H1 (cell line): ENCODE data around the gene RNF220. TPM values are rescaled to one million over a fixed set of nuclear protein-coding genes. Genes with fewer than 3 reads are reported as not detected.

ENCODE experiments used
- CTCF ChIA-PET: fragments of 300-600 bp; sonication (Branson Sonifier 250); formaldehyde crosslinking; loops from one replicate; lab custom pipeline; 2021; ENCODE audit not compliant: partially characterized antibody; lab: Charles Lee
- POLR2A ChIA-PET: fragments of 300-600 bp; sonication (Branson Sonifier 250); formaldehyde crosslinking; loops from one replicate; lab custom pipeline; 2021; ENCODE audit warnings: inconsistent platforms; ENCODE audit not compliant: partially characterized antibody; lab: Charles Lee
- DNase-seq, 2 experiments: peaks; one replicate each; pipeline versions ENCODE4 v3.0.0 to v3.0.0-alpha.2; 2010 to 2022; ENCODE audit warnings: low spot score in 2 of 2, low read depth in 1 of 2, mixed read lengths in 1 of 2
- FAIRE-seq: peaks from 2 replicates; lab custom pipeline; 2011; peaks lifted over from hg19 to GRCh38; lab: Jason Lieb, UNC
- H2AFZ ChIP-seq: 2 replicates; pipeline ENCODE4 v1.8.1; 2012; ENCODE audit warnings: low read length, inconsistent platforms
- H2AK5ac ChIP-seq: 2 replicates; pipeline ENCODE4 v1.6.1; 2013; ENCODE audit warnings: low read depth, low read length
- H2BK120ac ChIP-seq: replicated peaks from 2 replicates; pipeline ENCODE3; 2013; ENCODE audit warnings: low read depth, low read length, inconsistent platforms
- H2BK12ac ChIP-seq: 2 replicates; pipeline ENCODE4 v1.6.1; 2013; ENCODE audit warnings: low read depth, low read length
- H2BK15ac ChIP-seq: 2 replicates; pipeline ENCODE4 v1.6.1; 2013; ENCODE audit warnings: low read length
- H2BK20ac ChIP-seq: 2 replicates; pipeline ENCODE4 v1.6.1; 2013; ENCODE audit warnings: low read length
- H2BK5ac ChIP-seq: 2 replicates; pipeline ENCODE4 v1.6.1; 2013; ENCODE audit warnings: low read depth, low read length
- H3K14ac ChIP-seq: 2 replicates; pipeline ENCODE4 v1.6.1; 2013; ENCODE audit warnings: inconsistent platforms; ENCODE audit not compliant: insufficient read length
- H3K18ac ChIP-seq: 2 replicates; pipeline ENCODE4 v1.6.1; 2013; ENCODE audit warnings: low read length; ENCODE audit errors: extremely low read depth
- H3K23ac ChIP-seq: 2 replicates; pipeline ENCODE4 v1.6.1; 2013; ENCODE audit warnings: inconsistent platforms; ENCODE audit not compliant: insufficient read length
- H3K23me2 ChIP-seq: 2 replicates; pipeline ENCODE4 v1.6.1; 2013; ENCODE audit warnings: low read depth, low read length
- H3K27ac ChIP-seq: 2 replicates; pipeline ENCODE4 v1.6.1; 2011; ENCODE audit warnings: low read depth, low read length, inconsistent platforms
- H3K27me3 ChIP-seq, 4 experiments: replicated peaks in 1 of 4; 1 replicate in 1 of 4; 2 replicates in 3 of 4; pipeline versions ENCODE4 v1.6.1 to v1.8.1; 2011 to 2013; ENCODE audit warnings: low read length in 3 of 4, mild to moderate bottlenecking in 3 of 4, inconsistent platforms in 2 of 4, mixed read lengths in 2 of 4, moderate library complexity in 1 of 4; ENCODE audit not compliant: control insufficient read depth in 3 of 4, insufficient read depth in 3 of 4; ENCODE audit errors: extremely low read depth in 1 of 4
- H3K36me3 ChIP-seq, 4 experiments: 2 replicates each; pipeline versions ENCODE4 v1.6.1 to v1.8.1; 2011 to 2013; ENCODE audit warnings: mild to moderate bottlenecking in 4 of 4, low read length in 3 of 4, moderate library complexity in 2 of 4, control low read depth in 1 of 4, inconsistent platforms in 1 of 4; ENCODE audit not compliant: insufficient read depth in 4 of 4, control insufficient read depth in 2 of 4
- H3K4ac ChIP-seq: replicated peaks from 2 replicates; pipeline ENCODE3; 2013; ENCODE audit warnings: low read length, low read depth, mixed read lengths, inconsistent platforms; ENCODE audit not compliant: insufficient read length
- H3K4me1 ChIP-seq, 4 experiments: replicated peaks in 1 of 4; 1 replicate in 1 of 4; 2 replicates in 3 of 4; pipeline versions ENCODE4 v1.6.1 to v1.8.1; 2011 to 2013; ENCODE audit warnings: low read length in 3 of 4, inconsistent platforms in 2 of 4, mixed read lengths in 1 of 4; ENCODE audit not compliant: insufficient read depth in 4 of 4, control insufficient read depth in 3 of 4
- H3K4me2 ChIP-seq, 2 experiments: 2 replicates each; pipeline versions ENCODE4 v1.6.1 to v1.8.1; 2011 to 2013; ENCODE audit warnings: low read depth in 2 of 2, low read length in 2 of 2, control low read depth in 1 of 2, inconsistent platforms in 1 of 2, mild to moderate bottlenecking in 1 of 2; ENCODE audit not compliant: insufficient read depth in 1 of 2
- H3K4me3 ChIP-seq, 4 experiments: fragments of 200-600, 300-600 bp in 1 of 4; sonication (generic), shearing (Covaris generic), sonication (Bioruptor Twin) in 1 of 4; 2 replicates each; pipeline versions ENCODE4 v1.5.1 to v1.8.1; 2011 to 2016; ENCODE audit warnings: low read length in 4 of 4, low read depth in 3 of 4, control low read depth in 2 of 4, inconsistent platforms in 2 of 4, mild to moderate bottlenecking in 2 of 4, mixed read lengths in 1 of 4, moderate library complexity in 1 of 4; ENCODE audit not compliant: insufficient read depth in 2 of 4; ENCODE audit errors: extremely low read depth in 1 of 4
- H3K56ac ChIP-seq: replicated peaks from 2 replicates; pipeline ENCODE3; 2013; ENCODE audit warnings: low read depth, mild to moderate bottlenecking, mixed read lengths, low read length, inconsistent platforms; ENCODE audit not compliant: insufficient read length
- H3K79me1 ChIP-seq: 2 replicates; pipeline ENCODE4 v1.6.1; 2013; ENCODE audit warnings: low read depth, low read length, control low read depth
- H3K79me2 ChIP-seq, 2 experiments: 2 replicates each; pipeline versions ENCODE4 v1.6.1 to v1.8.1; 2012 to 2013; ENCODE audit warnings: low read length in 2 of 2, mild to moderate bottlenecking in 2 of 2, inconsistent platforms in 1 of 2; ENCODE audit not compliant: insufficient read depth in 2 of 2, control insufficient read depth in 1 of 2
- H3K9ac ChIP-seq, 4 experiments: replicated peaks in 1 of 4; 1 replicate in 1 of 4; 2 replicates in 3 of 4; pipeline versions ENCODE4 v1.6.1 to v1.8.1; 2011 to 2013; ENCODE audit warnings: low read depth in 3 of 4, low read length in 3 of 4, control low read depth in 2 of 4, mild to moderate bottlenecking in 2 of 4, moderate library complexity in 2 of 4, inconsistent platforms in 1 of 4; ENCODE audit errors: extremely low read depth in 1 of 4
- H3K9me3 ChIP-seq, 2 experiments: 2 replicates each; pipeline versions ENCODE4 v1.6.1 to v1.8.1; 2012 to 2013; ENCODE audit warnings: mild to moderate bottlenecking in 2 of 2, moderate library complexity in 2 of 2, control low read depth in 1 of 2, inconsistent platforms in 1 of 2, low read depth in 1 of 2, low read length in 1 of 2, mixed read lengths in 1 of 2; ENCODE audit not compliant: insufficient read depth in 2 of 2
- H4K20me1 ChIP-seq, 2 experiments: replicated peaks in 1 of 2; 2 replicates each; pipeline versions ENCODE3 to v1.8.1; 2011 to 2013; ENCODE audit warnings: inconsistent platforms in 2 of 2, low read length in 2 of 2, mild to moderate bottlenecking in 1 of 2; ENCODE audit not compliant: insufficient read depth in 2 of 2, control insufficient read depth in 1 of 2
- H4K5ac ChIP-seq: 2 replicates; pipeline ENCODE4 v1.6.1; 2013; ENCODE audit warnings: low read length, low read depth, mixed read lengths, inconsistent platforms; ENCODE audit not compliant: insufficient read length
- H4K8ac ChIP-seq: 2 replicates; pipeline ENCODE4 v1.8.0; 2013; ENCODE audit warnings: mild to moderate bottlenecking, moderate library complexity, low read length, inconsistent platforms; ENCODE audit not compliant: insufficient read depth; ENCODE audit errors: extremely low read depth
- H4K91ac ChIP-seq: replicated peaks from 2 replicates; pipeline ENCODE3; 2013; ENCODE audit warnings: low read length, mixed read lengths, inconsistent platforms; ENCODE audit not compliant: insufficient read length
- CTBP2 ChIP-seq: IDR thresholded peaks from 2 replicates; pipeline ENCODE4 v1.7.0; 2011; ENCODE audit warnings: borderline replicate concordance, mild to moderate bottlenecking, moderate library complexity, mixed read lengths, low read length; ENCODE audit not compliant: insufficient read depth, insufficient read length
- E2F6 ChIP-seq: IDR thresholded peaks from 2 replicates; pipeline ENCODE4 v1.6.1; 2012; ENCODE audit warnings: inconsistent platforms
- EGR1 ChIP-seq: IDR thresholded peaks from 2 replicates; pipeline ENCODE4 v1.6.1; 2011; ENCODE audit warnings: low read depth, low read length, borderline replicate concordance
- MAFK ChIP-seq: IDR thresholded peaks from 2 replicates; pipeline ENCODE4 v1.6.1; 2012; ENCODE audit warnings: low read depth, mild to moderate bottlenecking, improper control_type of control experiment, low read length
- POLR2AphosphoS5 ChIP-seq: IDR thresholded peaks from 2 replicates; pipeline ENCODE4 v1.6.1; 2011; ENCODE audit warnings: low read depth, low read length
- SP1 ChIP-seq: IDR thresholded peaks from 2 replicates; pipeline ENCODE4 v1.6.1; 2011; ENCODE audit warnings: low read depth, low read length
- TEAD4 ChIP-seq: IDR thresholded peaks from 2 replicates; pipeline ENCODE4 v1.6.1; 2012; ENCODE audit warnings: low read depth, low read length, inconsistent platforms, mixed read lengths
- WGBS, 2 experiments: shearing (Covaris generic) in 1 of 2; methylation state at CpG; one replicate each; pipeline versions ENCODE4 v1.1.6 to v1.1.7; 2013 to 2015; ENCODE audit warnings: low lambda C conversion rate in 2 of 2, mixed read lengths in 2 of 2, inconsistent platforms in 1 of 2, low coverage in 1 of 2, missing lambda C conversion rate in 1 of 2; ENCODE audit not compliant: insufficient replicate concordance in 2 of 2, insufficient coverage in 1 of 2, insufficient read length in 1 of 2; ENCODE audit errors: extremely low coverage in 1 of 2, missing lambda C conversion rate in 1 of 2; 5-methylcytosine and 5-hydroxymethylcytosine counted together
- polyA plus RNA-seq, 7 experiments: library from polyadenylated mRNA; depleted of rRNA in 3 of 7; stranded (reverse) in 5 of 7; unstranded in 2 of 7; fragments of >200 nt in 5 of 7; fragments of 200-250 nt in 2 of 7; gene quantifications; 1 replicate in 5 of 7; 2 replicates in 1 of 7; 4 replicates in 1 of 7; pipeline versions ENCODE4 v1.2.1 to v1.2.3, GENCODE V29; 2011 to 2013; ENCODE audit warnings: missing spikeins in 2 of 7, mixed read lengths in 2 of 7
- total RNA-seq: library from RNA; stranded (reverse); fragmentation: NEBNext Ultra II Directional; extraction: Animal tissue kit (Norgen Biotek cat#: 25700); gene quantifications from 2 replicates; pipeline ENCODE4 v1.2.1, GENCODE V29; 2021

The RNF220 gene
- total and polyA plus RNA-seq, 2 of the 8 experiments (the other 6 are each of a cell fraction or from before 2014, with no cell fraction given), result 123 to 160 TPM

DNA sequence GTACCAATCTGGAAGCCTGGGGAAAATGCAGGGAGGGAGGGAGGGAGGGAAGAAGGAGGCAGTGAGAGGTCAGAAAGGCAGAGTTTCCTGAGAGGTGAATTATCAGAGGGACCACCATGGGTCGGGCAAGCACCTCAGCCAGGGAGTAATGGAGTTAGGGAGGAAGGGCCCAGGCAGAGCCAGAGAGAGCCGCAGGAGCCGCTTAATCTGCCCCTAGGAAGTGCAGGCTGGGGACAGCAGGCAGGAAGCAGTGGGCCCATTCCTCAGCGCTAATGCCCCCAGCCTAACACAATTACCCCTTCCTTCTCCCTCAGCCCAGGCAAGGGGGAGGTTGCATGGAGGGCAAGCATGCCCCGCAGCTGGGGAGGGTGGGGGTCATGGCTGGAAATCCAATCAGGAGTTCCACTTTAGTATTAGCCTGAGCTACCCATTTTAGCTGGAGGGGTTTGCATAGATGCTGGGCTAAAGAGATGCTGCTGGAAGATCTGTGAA is 160.2 kb downstream of the RNF220 start:
- Histone ChIP-seq H3K4me2 (no peak overlapping the region), H3K4ac (no peak overlapping the region), H3K9me3 (no peaks in the 10 kb centered on the region), H2BK5ac (no peak overlapping the region), H4K20me1 (peaks cover 0 to 2% of the 10 kb centered on the region in 2 experiments), H3K36me3 (no peaks in the 10 kb centered on the region), H3K9ac (no peak overlapping the region), H3K79me2 (no peaks in the 10 kb centered on the region), H2BK15ac (no peak overlapping the region), H4K91ac (peak overlapping the region; percentile 20), H3K18ac (no peak overlapping the region), H2BK20ac (no peak overlapping the region), H3K27me3 (peaks cover 0 to 15% (median 5%) of the 10 kb centered on the region in 4 experiments; a peak in 4 of 7 replicates), H3K27ac (no peak overlapping the region), H3K4me3 (no peak overlapping the region), H2AK5ac (peak overlapping the region; percentile 89), H2AFZ (no peak overlapping the region), H4K5ac (no peak overlapping the region), H3K23ac (no peak overlapping the region), H3K79me1 (no peaks in the 10 kb centered on the region), H3K56ac (no peak overlapping the region), H4K8ac (no peak overlapping the region), H3K14ac (no peak overlapping the region), H3K4me1 (peaks cover 0 to 10% (median 3%) of the 10 kb centered on the region in 4 experiments; a peak in 5 of 7 replicates), H2BK120ac (no peak overlapping the region), H3K23me2 (no peaks in the 10 kb centered on the region), H2BK12ac (no peak overlapping the region)
- FAIRE-seq, result no peak
- DNase-seq, result no peak
- 54% methylated on average over 4 of the region's 5 CpGs; no CpG with 5 or more reads in 1 of the 2 experiments for WGBS, 2 experiments
- CTCF ChIA-PET, result interaction anchor here (0.9 to 11.1 kb wide), 6 partner anchors 11 to 250 kb away, joined by 3 to 112 read pairs (median 7); no protein-coding TSS in a partner anchor
- POLR2A ChIA-PET, result no interaction called here
- no peak for TF ChIP-seq POLR2AphosphoS5
- no peak for TF ChIP-seq EGR1
- TF ChIP-seq TEAD4, result no peak
- TF ChIP-seq E2F6, result no peak
- no peak for TF ChIP-seq SP1
- no peak for TF ChIP-seq MAFK
- no peak for TF ChIP-seq CTBP2
